Bronchial epithelial cell (primary cell): ENCODE data around the gene PLCG1. TPM values are rescaled to one million over a fixed set of nuclear protein-coding genes. Genes with fewer than 3 reads are reported as not detected.

Experiments
- DNase-seq: peaks from one replicate; pipeline ENCODE4 v3.0.0-alpha.2; 2010; ENCODE audit warnings: low read depth
- FAIRE-seq: peaks from 2 replicates; lab custom pipeline; 2011; peaks lifted over from hg19 to GRCh38; lab: Jason Lieb, UNC
- H3K27me3 ChIP-seq: 2 replicates; pipeline ENCODE4 v1.5.1; 2011; ENCODE audit warnings: low read length; ENCODE audit not compliant: control insufficient read depth, insufficient read depth
- H3K36me3 ChIP-seq: 2 replicates; pipeline ENCODE4 v1.5.1; 2011; ENCODE audit warnings: low read length; ENCODE audit not compliant: control insufficient read depth, insufficient read depth
- H3K4me3 ChIP-seq: 2 replicates; pipeline ENCODE4 v1.5.1; 2011; ENCODE audit warnings: mild to moderate bottlenecking, low read depth, low read length, control low read depth
- total RNA-seq: library from RNA; depleted of rRNA; stranded (reverse); fragments of >200 nt; gene quantifications from 2 replicates; pipeline ENCODE4 v1.2.1, GENCODE V29; 2014
- TF ChIP-seq, protein P1 (sequence below): IDR thresholded peaks from 2 replicates; pipeline ENCODE4 v1.5.1; 2011; ENCODE audit warnings: mild to moderate bottlenecking, moderate library complexity, low read length, control low read depth, inconsistent platforms; ENCODE audit not compliant: insufficient read depth, severe bottlenecking

The PLCG1 gene
- total RNA-seq, 1 donor from 2014 or later: 20.8 TPM

DNA sequence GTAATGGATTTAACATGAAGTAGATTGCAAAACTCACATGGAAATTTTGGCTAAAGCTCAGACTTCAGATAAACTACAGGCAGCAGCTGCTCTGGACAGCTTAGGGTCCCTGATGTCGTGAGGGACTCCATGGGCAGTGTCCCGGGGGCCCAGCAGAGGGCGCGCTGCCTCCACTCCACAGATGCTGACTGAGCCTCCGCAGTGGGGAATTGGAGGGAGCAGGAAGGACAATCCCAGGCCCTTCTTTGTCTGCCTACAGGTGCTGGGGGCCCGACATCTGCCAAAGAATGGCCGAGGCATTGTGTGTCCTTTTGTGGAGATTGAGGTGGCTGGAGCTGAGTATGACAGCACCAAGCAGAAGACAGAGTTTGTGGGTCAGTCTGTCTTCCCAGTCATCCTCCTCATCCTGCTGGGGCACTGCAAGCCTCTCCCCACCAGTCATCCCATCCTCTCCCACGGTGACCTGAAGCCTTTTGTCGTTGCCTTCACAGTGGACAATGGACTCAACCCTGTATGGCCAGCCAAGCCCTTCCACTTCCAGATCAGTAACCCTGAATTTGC, 35.9 kb downstream of the PLCG1 start:
- TF ChIP-seq, protein P1, sequence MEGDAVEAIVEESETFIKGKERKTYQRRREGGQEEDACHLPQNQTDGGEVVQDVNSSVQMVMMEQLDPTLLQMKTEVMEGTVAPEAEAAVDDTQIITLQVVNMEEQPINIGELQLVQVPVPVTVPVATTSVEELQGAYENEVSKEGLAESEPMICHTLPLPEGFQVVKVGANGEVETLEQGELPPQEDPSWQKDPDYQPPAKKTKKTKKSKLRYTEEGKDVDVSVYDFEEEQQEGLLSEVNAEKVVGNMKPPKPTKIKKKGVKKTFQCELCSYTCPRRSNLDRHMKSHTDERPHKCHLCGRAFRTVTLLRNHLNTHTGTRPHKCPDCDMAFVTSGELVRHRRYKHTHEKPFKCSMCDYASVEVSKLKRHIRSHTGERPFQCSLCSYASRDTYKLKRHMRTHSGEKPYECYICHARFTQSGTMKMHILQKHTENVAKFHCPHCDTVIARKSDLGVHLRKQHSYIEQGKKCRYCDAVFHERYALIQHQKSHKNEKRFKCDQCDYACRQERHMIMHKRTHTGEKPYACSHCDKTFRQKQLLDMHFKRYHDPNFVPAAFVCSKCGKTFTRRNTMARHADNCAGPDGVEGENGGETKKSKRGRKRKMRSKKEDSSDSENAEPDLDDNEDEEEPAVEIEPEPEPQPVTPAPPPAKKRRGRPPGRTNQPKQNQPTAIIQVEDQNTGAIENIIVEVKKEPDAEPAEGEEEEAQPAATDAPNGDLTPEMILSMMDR: peak; percentile 94
- no peak for FAIRE-seq
- Histone ChIP-seq H3K27me3 (no peaks in the 10 kb centered on the region), H3K36me3 (peaks cover 29% of the 10 kb centered on the region), H3K4me3 (no peak overlapping the region)
- peak; percentile 40 for DNase-seq

DNA sequence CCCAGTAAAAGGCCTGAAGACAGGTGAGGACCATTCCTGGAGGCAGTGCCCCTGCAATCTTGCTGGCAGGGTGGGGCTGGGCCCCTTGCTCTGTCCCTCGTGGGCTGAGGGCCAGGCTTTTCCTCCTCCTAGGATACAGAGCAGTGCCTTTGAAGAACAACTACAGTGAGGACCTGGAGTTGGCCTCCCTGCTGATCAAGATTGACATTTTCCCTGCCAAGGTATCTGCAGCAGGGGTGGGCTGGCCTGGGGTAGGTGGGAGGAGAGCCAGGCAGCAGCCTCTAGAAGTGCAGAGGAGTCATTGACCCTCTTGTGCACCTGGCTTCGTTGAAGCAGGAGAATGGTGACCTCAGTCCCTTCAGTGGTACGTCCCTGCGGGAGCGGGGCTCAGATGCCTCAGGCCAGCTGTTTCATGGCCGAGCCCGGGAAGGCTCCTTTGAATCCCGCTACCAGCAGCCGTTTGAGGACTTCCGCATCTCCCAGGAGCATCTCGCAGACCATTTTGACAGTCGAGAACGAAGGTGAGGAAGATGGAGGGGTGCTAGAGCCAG, 36.5 kb downstream of the PLCG1 start:
- DNase-seq (no peak), FAIRE-seq (no peak)
- H3K27me3 ChIP-seq: no peaks in the 10 kb centered on the region
- peaks cover 26% of the 10 kb centered on the region for H3K36me3 ChIP-seq
- TF ChIP-seq, protein P1: no peak
- H3K4me3 ChIP-seq: no peak overlapping the region

DNA sequence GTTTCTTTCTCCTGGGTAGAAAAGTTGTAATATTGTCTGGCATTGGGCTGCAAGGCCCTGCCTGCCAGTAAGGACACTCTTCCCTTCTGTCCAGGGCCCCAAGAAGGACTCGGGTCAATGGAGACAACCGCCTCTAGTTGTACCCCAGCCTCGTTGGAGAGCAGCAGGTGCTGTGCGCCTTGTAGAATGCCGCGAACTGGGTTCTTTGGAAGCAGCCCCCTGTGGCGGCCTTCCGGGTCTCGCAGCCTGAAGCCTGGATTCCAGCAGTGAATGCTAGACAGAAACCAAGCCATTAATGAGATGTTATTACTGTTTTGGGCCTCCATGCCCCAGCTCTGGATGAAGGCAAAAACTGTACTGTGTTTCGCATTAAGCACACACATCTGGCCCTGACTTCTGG, 37.0 kb downstream of the PLCG1 start:
- no peaks in the 10 kb centered on the region for H3K27me3 ChIP-seq
- H3K36me3 ChIP-seq: peaks cover 23% of the 10 kb centered on the region

DNA sequence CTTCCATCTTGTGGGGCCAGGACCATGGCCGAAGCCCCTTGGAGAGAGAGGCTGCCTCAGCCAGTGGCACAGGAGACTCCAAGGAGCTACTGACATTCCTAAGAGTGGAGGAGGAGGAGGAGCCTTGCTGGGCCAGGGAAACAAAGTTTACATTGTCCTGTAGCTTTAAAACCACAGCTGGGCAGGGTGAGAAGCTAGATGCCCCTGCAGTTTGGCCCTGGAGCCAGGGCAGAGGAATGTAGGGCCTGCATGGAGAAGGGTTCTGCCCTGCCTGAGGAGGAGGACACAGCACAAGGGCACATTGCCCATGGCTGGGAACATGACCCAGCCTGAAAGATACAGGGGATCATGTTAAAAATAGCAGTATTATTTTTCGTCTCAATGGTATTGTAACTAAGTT, 37.4 kb downstream of the PLCG1 start:
- H3K27me3 ChIP-seq: no peaks in the 10 kb centered on the region
- no peak overlapping the region for H3K4me3 ChIP-seq
- no peak for FAIRE-seq
- TF ChIP-seq, protein P1: no peak
- DNase-seq: no peak
- H3K36me3 ChIP-seq: peaks cover 23% of the 10 kb centered on the region

More for the DNA sequence above, 37.0 kb downstream of the PLCG1 start:
- TF ChIP-seq, protein P1: no peak
- no peak overlapping the region for H3K4me3 ChIP-seq
- DNase-seq (no peak), FAIRE-seq (no peak)

DNA sequence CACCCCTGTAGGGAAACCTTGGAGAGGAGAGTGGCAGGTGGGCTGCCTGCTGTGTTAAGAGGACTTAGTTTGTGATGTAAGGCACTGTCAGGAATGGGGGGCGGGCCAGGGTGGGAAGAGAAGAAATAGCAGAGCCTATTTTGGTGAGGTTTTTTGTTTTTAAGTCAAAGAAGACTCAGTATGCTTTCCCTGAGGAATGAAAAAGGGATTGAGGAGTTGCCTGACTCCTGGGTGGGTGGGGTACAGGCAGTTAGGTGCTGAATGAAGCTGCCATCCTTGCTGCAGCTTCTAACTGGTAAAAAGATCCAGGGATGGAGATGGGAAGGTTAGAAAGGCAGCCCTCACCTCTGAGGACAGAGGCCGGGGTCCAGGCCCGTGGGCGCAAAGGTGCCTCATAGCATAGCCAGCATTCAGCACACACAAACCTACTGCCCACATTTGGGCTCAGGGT, 37.9 kb downstream of the PLCG1 start:
- Histone ChIP-seq H3K4me3 (no peak overlapping the region), H3K36me3 (peaks cover 23% of the 10 kb centered on the region), H3K27me3 (no peaks in the 10 kb centered on the region)
- DNase-seq: no peak
- FAIRE-seq: no peak
- TF ChIP-seq, protein P1: no peak
